ENCODE measurements around the gene ZNF222.

The ZNF222 gene

GRCh38 chr19:44051650-44052402, 26.6 kb downstream of the ZNF222 start, which contains the start of gene ZNF223:
ZNF223 (plus strand) TSS chr19:44052036; CDS start chr19:44055177, 3,141 bp downstream.
- Histone ChIP-seq H3K27ac (replicated peaks) (peak within 1 kb of the TSS; percentile 53), H3K27me3 (ENCODE audit: insufficient read depth, poor library complexity, severe bottlenecking) (no peaks in the 10 kb centered on the region), H3K4me3 (replicated peaks; ENCODE audit: insufficient read depth, low read length) (peak within 1 kb of the TSS; percentile 75)
- TF ChIP-seq GABPA (IDR thresholded peaks at IDR 0.05; ENCODE audit: low read depth) (peak; percentile 73), CTCF (IDR thresholded peaks at IDR 0.05; ENCODE audit: insufficient read depth, low read length) (no peak), REST (IDR thresholded peaks at IDR 0.05; ENCODE audit: insufficient replicate concordance, low read depth) (peak; percentile 44), POLR2AphosphoS5 (IDR thresholded peaks at IDR 0.05; ENCODE audit: low read depth) (peak; percentile 42; the same call in 1 of the 2 replicates), SPI1 (IDR thresholded peaks at IDR 0.05; ENCODE audit: borderline replicate concordance, low read depth) (peak; percentile 67)
- DNase-seq (ENCODE audit: low read depth in 1 of 2, low spot score in 1 of 2), result peak; percentile 89 to 97

GRCh38 chr19:44055870-44056269, 30.7 kb downstream of the ZNF222 start:
- no peak for TF ChIP-seq CTCF (IDR thresholded peaks at IDR 0.05; ENCODE audit: insufficient read depth, low read length)
- TF ChIP-seq POLR2AphosphoS5 (IDR thresholded peaks at IDR 0.05; ENCODE audit: low read depth), result no peak
- TF ChIP-seq SPI1 (IDR thresholded peaks at IDR 0.05; ENCODE audit: borderline replicate concordance, low read depth), result no peak
- no peak for TF ChIP-seq GABPA (IDR thresholded peaks at IDR 0.05; ENCODE audit: low read depth)
- no peak for TF ChIP-seq REST (IDR thresholded peaks at IDR 0.05; ENCODE audit: insufficient replicate concordance, low read depth)
- H3K27me3 ChIP-seq (ENCODE audit: insufficient read depth, poor library complexity, severe bottlenecking), result no peaks in the 10 kb centered on the region
- DNase-seq (ENCODE audit: low read depth in 1 of 2, low spot score in 1 of 2), result no peak
- no peak overlapping the region for H3K27ac ChIP-seq (replicated peaks)
- no peak overlapping the region for H3K4me3 ChIP-seq (replicated peaks; ENCODE audit: insufficient read depth, low read length)

- H3K27ac ChIP-seq (replicated peaks), result no peak overlapping the region
- TF ChIP-seq GABPA (IDR thresholded peaks at IDR 0.05; ENCODE audit: low read depth) (no peak), CTCF (IDR thresholded peaks at IDR 0.05; ENCODE audit: insufficient read depth, low read length) (no peak), REST (IDR thresholded peaks at IDR 0.05; ENCODE audit: insufficient replicate concordance, low read depth) (no peak), POLR2AphosphoS5 (IDR thresholded peaks at IDR 0.05; ENCODE audit: low read depth) (no peak), SPI1 (IDR thresholded peaks at IDR 0.05; ENCODE audit: borderline replicate concordance, low read depth) (no peak)
- no peak for DNase-seq (ENCODE audit: low read depth in 1 of 2, low spot score in 1 of 2)
- no peaks in the 10 kb centered on the region for H3K27me3 ChIP-seq (ENCODE audit: insufficient read depth, poor library complexity, severe bottlenecking)
- no peak overlapping the region for H3K4me3 ChIP-seq (replicated peaks; ENCODE audit: insufficient read depth, low read length)
These were observed 34.0 kb downstream of the ZNF222 start for GRCh38 chr19:44059229-44059628.
